Neuronal stem cell (in vitro differentiated cells): ENCODE data around the gene FAM222B.

Experiments
- DNase-seq: peaks from one replicate; pipeline ENCODE4 v3.0.0-alpha.2; 2013; ENCODE audit warnings: low spot score
- H2AFZ ChIP-seq: one replicate; pipeline ENCODE4 v1.6.1; 2013; ENCODE audit warnings: mild to moderate bottlenecking, low read length, inconsistent platforms
- H2AK5ac ChIP-seq: 2 replicates; pipeline ENCODE4 v1.6.1; 2013; ENCODE audit warnings: low read depth, mild to moderate bottlenecking, inconsistent platforms, low read length, moderate library complexity, mixed read lengths
- H2BK120ac ChIP-seq: 2 replicates; pipeline ENCODE4 v1.6.1; 2013; ENCODE audit warnings: low read depth, mild to moderate bottlenecking, inconsistent platforms, low read length, moderate library complexity, mixed read lengths
- H2BK12ac ChIP-seq: one replicate; pipeline ENCODE4 v1.6.1; 2013; ENCODE audit warnings: low read length, inconsistent platforms
- H2BK15ac ChIP-seq: 2 replicates; pipeline ENCODE4 v1.6.1; 2013; ENCODE audit warnings: mild to moderate bottlenecking, low read length, inconsistent platforms, mixed read lengths
- H2BK5ac ChIP-seq: one replicate; pipeline ENCODE4 v1.6.1; 2013; ENCODE audit warnings: inconsistent platforms, mild to moderate bottlenecking, low read length, moderate library complexity
- H3K14ac ChIP-seq: one replicate; pipeline ENCODE4 v1.6.1; 2013; ENCODE audit warnings: low read length, inconsistent platforms
- H3K18ac ChIP-seq: 2 replicates; pipeline ENCODE4 v1.6.1; 2013; ENCODE audit warnings: low read length, inconsistent platforms
- H3K23ac ChIP-seq: 2 replicates; pipeline ENCODE4 v1.6.1; 2013; ENCODE audit warnings: low read depth, mild to moderate bottlenecking, mixed read lengths, low read length, inconsistent platforms; ENCODE audit not compliant: poor library complexity
- H3K27ac ChIP-seq: replicated peaks from 3 replicates; pipeline ENCODE4 v1.5.1; 2013; ENCODE audit warnings: low read length, inconsistent platforms
- H3K27me3 ChIP-seq, 3 experiments: 2 replicates each; pipeline ENCODE4 v1.6.1; 2013; ENCODE audit warnings: low read length in 3 of 3, mild to moderate bottlenecking in 2 of 3, inconsistent platforms in 1 of 3, low read depth in 1 of 3, mixed read lengths in 1 of 3, moderate library complexity in 1 of 3; ENCODE audit not compliant: control insufficient read depth in 3 of 3, insufficient read depth in 3 of 3
- H3K36me3 ChIP-seq, 2 donors: replicated peaks in 1 of 2; 2 replicates each; pipeline ENCODE4 v1.6.1; 2013; ENCODE audit warnings: low read length in 2 of 2; ENCODE audit not compliant: control insufficient read depth in 2 of 2, insufficient read depth in 2 of 2
- H3K4ac ChIP-seq: 2 replicates; pipeline ENCODE4 v1.6.1; 2013; ENCODE audit warnings: inconsistent platforms, mild to moderate bottlenecking, low read length, moderate library complexity
- H3K4me1 ChIP-seq, 2 donors: 1 replicate in 1 of 2; 2 replicates in 1 of 2; pipeline ENCODE4 v1.6.1; 2013; ENCODE audit warnings: low read length in 2 of 2, low read depth in 1 of 2; ENCODE audit not compliant: control insufficient read depth in 2 of 2, insufficient read depth in 1 of 2
- H3K4me2 ChIP-seq: one replicate; pipeline ENCODE4 v1.6.1; 2013; ENCODE audit warnings: mild to moderate bottlenecking, low read length, inconsistent platforms; ENCODE audit not compliant: insufficient read depth, poor library complexity, severe bottlenecking
- H3K4me3 ChIP-seq, 2 donors: 2 replicates each; pipeline ENCODE4 v1.5.1; 2013; ENCODE audit warnings: low read length in 2 of 2, mild to moderate bottlenecking in 2 of 2, inconsistent platforms in 1 of 2, moderate library complexity in 1 of 2
- H3K79me1 ChIP-seq: one replicate; pipeline ENCODE4 v1.6.1; 2013; ENCODE audit warnings: low read depth, mild to moderate bottlenecking, inconsistent platforms, low read length, moderate library complexity
- H3K9ac ChIP-seq: one replicate; pipeline ENCODE4 v1.6.1; 2013; ENCODE audit warnings: mild to moderate bottlenecking, low read depth, low read length, inconsistent platforms; ENCODE audit not compliant: poor library complexity
- H3K9me3 ChIP-seq, 2 donors: replicated peaks in 1 of 2; 2 replicates each; pipeline versions ENCODE3 to v1.6.1; 2013; ENCODE audit warnings: low read length in 2 of 2, mild to moderate bottlenecking in 2 of 2, inconsistent platforms in 1 of 2, low read depth in 1 of 2, mixed read lengths in 1 of 2, moderate library complexity in 1 of 2; ENCODE audit not compliant: control insufficient read depth in 2 of 2, insufficient read depth in 1 of 2
- H4K8ac ChIP-seq: one replicate; pipeline ENCODE4 v1.6.1; 2013; ENCODE audit warnings: low read depth, mild to moderate bottlenecking, inconsistent platforms, low read length, moderate library complexity
- H4K91ac ChIP-seq: one replicate; pipeline ENCODE4 v1.6.1; 2013; ENCODE audit warnings: low read length, low read depth, mild to moderate bottlenecking, inconsistent platforms; ENCODE audit not compliant: poor library complexity
- WGBS, 2 donors: extraction: QIAGEN DNeasy Blood & Tissue Kit; methylation state at CpG; one replicate each; pipeline ENCODE4 v1.1.7; 2013; ENCODE audit warnings: missing lambda C conversion rate in 2 of 2, mixed read lengths in 1 of 2; ENCODE audit not compliant: insufficient read length in 2 of 2, insufficient replicate concordance in 1 of 2; ENCODE audit errors: extremely low coverage in 2 of 2; 5-methylcytosine and 5-hydroxymethylcytosine counted together

FAM222B gene

GRCh38 chr17:28867276-28867675, 24.7 kb upstream of the FAM222B start:
- H3K4me2 ChIP-seq = no peak overlapping the region
- no peak overlapping the region for H3K4ac ChIP-seq
- no peak overlapping the region for H2BK120ac ChIP-seq
- no peaks in the 10 kb centered on the region for H3K36me3 ChIP-seq
- H3K23ac ChIP-seq = no peak overlapping the region
- no peaks in the 10 kb centered on the region for H3K4me1 ChIP-seq
- no peak overlapping the region for H3K4me3 ChIP-seq
- H3K27ac ChIP-seq = no peak overlapping the region
- H2BK12ac ChIP-seq = no peak overlapping the region
- no peak overlapping the region for H3K18ac ChIP-seq
- no peaks in the 10 kb centered on the region for H3K27me3 ChIP-seq
- no peak for DNase-seq
- H3K9me3 ChIP-seq = no peaks in the 10 kb centered on the region
- no peak overlapping the region for H4K91ac ChIP-seq
- H2BK5ac ChIP-seq = no peak overlapping the region
- H2AK5ac ChIP-seq = no peak overlapping the region
- WGBS, 2 donors = no CpG with 5 or more reads among the region's 7 CpGs
- no peak overlapping the region for H3K9ac ChIP-seq
- H3K79me1 ChIP-seq = no peaks in the 10 kb centered on the region
- H2BK15ac ChIP-seq = no peak overlapping the region
- no peak overlapping the region for H4K8ac ChIP-seq
- H2AFZ ChIP-seq = no peak overlapping the region
- H3K14ac ChIP-seq = no peak overlapping the region

GRCh38 chr17:28865946-28866752, 23.6 kb upstream of the FAM222B start:
- DNase-seq = no peak
- H3K23ac ChIP-seq = no peak overlapping the region
- no peak overlapping the region for H2BK5ac ChIP-seq

GRCh38 chr17:28864991-28865849, 22.6 kb upstream of the FAM222B start:
- Histone ChIP-seq H3K23ac (peak overlapping the region; percentile 51), H2AFZ (peak overlapping the region; percentile 24), H3K4ac (no peak overlapping the region), H3K79me1 (no peaks in the 10 kb centered on the region), H4K8ac (no peak overlapping the region), H3K36me3 (peaks cover 5 to 14% of the 10 kb centered on the region in 2 donors), H2BK12ac (no peak overlapping the region), H3K9me3 (no peaks in the 10 kb centered on the region), H2BK5ac (peak overlapping the region; percentile 30), H2AK5ac (no peak overlapping the region), H3K4me1 (no peaks in the 10 kb centered on the region), H2BK120ac (no peak overlapping the region), H3K14ac (no peak overlapping the region), H3K9ac (no peak overlapping the region), H2BK15ac (no peak overlapping the region), H3K4me2 (no peak overlapping the region), H3K4me3 (no peak overlapping the region), H3K27me3 (no peaks in the 10 kb centered on the region), H3K27ac (no peak overlapping the region), H3K18ac (no peak overlapping the region), H4K91ac (no peak overlapping the region)
- no peak for DNase-seq
- no CpG with 5 or more reads among the region's 11 CpGs for WGBS, 2 donors

More at GRCh38 chr17:28865946-28866752, 23.6 kb upstream of the FAM222B start:
- Histone ChIP-seq H3K14ac (no peak overlapping the region), H3K18ac (no peak overlapping the region), H3K79me1 (no peaks in the 10 kb centered on the region), H3K4me2 (no peak overlapping the region), H4K91ac (no peak overlapping the region), H2AFZ (peak overlapping the region; percentile 24), H4K8ac (no peak overlapping the region), H2BK12ac (no peak overlapping the region), H3K4me3 (no peak overlapping the region), H3K9ac (no peak overlapping the region), H2BK15ac (no peak overlapping the region), H3K4me1 (no peaks in the 10 kb centered on the region), H2AK5ac (no peak overlapping the region), H3K4ac (no peak overlapping the region), H3K27me3 (no peaks in the 10 kb centered on the region), H3K9me3 (no peaks in the 10 kb centered on the region), H3K36me3 (peaks cover 0 to 7% of the 10 kb centered on the region in 2 donors), H2BK120ac (no peak overlapping the region), H3K27ac (no peak overlapping the region)
- no CpG with 5 or more reads among the region's 13 CpGs for WGBS, 2 donors

GRCh38 chr17:28863953-28864352, 21.4 kb upstream of the FAM222B start:
- Histone ChIP-seq H3K18ac (no peak overlapping the region), H4K91ac (no peak overlapping the region), H3K36me3 (peaks cover 9 to 21% of the 10 kb centered on the region in 2 donors), H3K4me3 (no peak overlapping the region), H3K14ac (no peak overlapping the region), H3K9ac (no peak overlapping the region), H3K23ac (no peak overlapping the region), H4K8ac (no peak overlapping the region), H2BK15ac (no peak overlapping the region), H3K4ac (no peak overlapping the region), H2AFZ (no peak overlapping the region), H3K4me1 (no peaks in the 10 kb centered on the region), H3K27me3 (no peaks in the 10 kb centered on the region), H3K4me2 (no peak overlapping the region), H2BK120ac (no peak overlapping the region), H2AK5ac (no peak overlapping the region), H2BK12ac (no peak overlapping the region), H3K9me3 (no peaks in the 10 kb centered on the region), H2BK5ac (no peak overlapping the region), H3K79me1 (no peaks in the 10 kb centered on the region), H3K27ac (no peak overlapping the region)
- no CpG with 5 or more reads among the region's 1 CpG for WGBS, 2 donors
- no peak for DNase-seq
